ENCODE results near the gene IGF1R.

Gene IGF1R

GRCh38 chr15:98951493-98952320 is 303.4 kb downstream of the IGF1R start:
- H3K4me2 ChIP-seq (ENCODE audit: low read depth, low read length, poor library complexity, severe bottlenecking): no peak overlapping the region
- no peak overlapping the region for H2AFZ ChIP-seq (ENCODE audit: low read depth, low read length, severe bottlenecking)
- no peaks in the 10 kb centered on the region for H3K27me3 ChIP-seq (ENCODE audit: low read length)
- no peak overlapping the region for H3K9ac ChIP-seq (ENCODE audit: low read length)
- no peaks in the 10 kb centered on the region for H3K79me2 ChIP-seq (ENCODE audit: insufficient read depth, low read length)
- H3K9me2 ChIP-seq (replicated peaks; ENCODE audit: insufficient read depth, low read length): no peaks in the 10 kb centered on the region
- no peaks in the 10 kb centered on the region for H4K20me1 ChIP-seq (ENCODE audit: low read depth, low read length)
- TF ChIP-seq EZH2phosphoT487 (conservative IDR thresholded peaks at IDR 0.05; ENCODE audit: low read length): no peak
- TF ChIP-seq, protein P1, sequence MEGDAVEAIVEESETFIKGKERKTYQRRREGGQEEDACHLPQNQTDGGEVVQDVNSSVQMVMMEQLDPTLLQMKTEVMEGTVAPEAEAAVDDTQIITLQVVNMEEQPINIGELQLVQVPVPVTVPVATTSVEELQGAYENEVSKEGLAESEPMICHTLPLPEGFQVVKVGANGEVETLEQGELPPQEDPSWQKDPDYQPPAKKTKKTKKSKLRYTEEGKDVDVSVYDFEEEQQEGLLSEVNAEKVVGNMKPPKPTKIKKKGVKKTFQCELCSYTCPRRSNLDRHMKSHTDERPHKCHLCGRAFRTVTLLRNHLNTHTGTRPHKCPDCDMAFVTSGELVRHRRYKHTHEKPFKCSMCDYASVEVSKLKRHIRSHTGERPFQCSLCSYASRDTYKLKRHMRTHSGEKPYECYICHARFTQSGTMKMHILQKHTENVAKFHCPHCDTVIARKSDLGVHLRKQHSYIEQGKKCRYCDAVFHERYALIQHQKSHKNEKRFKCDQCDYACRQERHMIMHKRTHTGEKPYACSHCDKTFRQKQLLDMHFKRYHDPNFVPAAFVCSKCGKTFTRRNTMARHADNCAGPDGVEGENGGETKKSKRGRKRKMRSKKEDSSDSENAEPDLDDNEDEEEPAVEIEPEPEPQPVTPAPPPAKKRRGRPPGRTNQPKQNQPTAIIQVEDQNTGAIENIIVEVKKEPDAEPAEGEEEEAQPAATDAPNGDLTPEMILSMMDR (IDR thresholded peaks at IDR 0.05; ENCODE audit: insufficient read depth, low read length, poor library complexity, severe bottlenecking): no peak
- no peaks in the 10 kb centered on the region for H3F3A ChIP-seq (ENCODE audit: insufficient read depth)
- H3K27ac ChIP-seq (ENCODE audit: low read depth, low read length): no peak overlapping the region
- H3K9me3 ChIP-seq (ENCODE audit: insufficient read depth, low read length): no peaks in the 10 kb centered on the region
- no peak overlapping the region for H3K4me3 ChIP-seq (ENCODE audit: insufficient read depth, low read length, poor library complexity, severe bottlenecking)
- no peaks in the 10 kb centered on the region for H3K36me3 ChIP-seq (ENCODE audit: low read length)

GRCh38 chr15:98952381-98952803 is 304.1 kb downstream of the IGF1R start:
- no peaks in the 10 kb centered on the region for H3F3A ChIP-seq (ENCODE audit: insufficient read depth)
- no peaks in the 10 kb centered on the region for H3K36me3 ChIP-seq (ENCODE audit: low read length)

GRCh38 chr15:98953000-98953787 is 304.9 kb downstream of the IGF1R start:
- no peak overlapping the region for H3K4me3 ChIP-seq (ENCODE audit: insufficient read depth, low read length, poor library complexity, severe bottlenecking)
- H3K9me2 ChIP-seq (replicated peaks; ENCODE audit: insufficient read depth, low read length): no peaks in the 10 kb centered on the region
- H3K4me2 ChIP-seq (ENCODE audit: low read depth, low read length, poor library complexity, severe bottlenecking): no peak overlapping the region
- H3K79me2 ChIP-seq (ENCODE audit: insufficient read depth, low read length): no peaks in the 10 kb centered on the region
- no peaks in the 10 kb centered on the region for H3K36me3 ChIP-seq (ENCODE audit: low read length)
- H3K27me3 ChIP-seq (ENCODE audit: low read length): no peaks in the 10 kb centered on the region
- H3F3A ChIP-seq (ENCODE audit: insufficient read depth): no peaks in the 10 kb centered on the region
- H3K27ac ChIP-seq (ENCODE audit: low read depth, low read length): no peak overlapping the region
- no peak for TF ChIP-seq EZH2phosphoT487 (conservative IDR thresholded peaks at IDR 0.05; ENCODE audit: low read length)
- TF ChIP-seq, protein P1 (IDR thresholded peaks at IDR 0.05; ENCODE audit: insufficient read depth, low read length, poor library complexity, severe bottlenecking): no peak
- no peaks in the 10 kb centered on the region for H3K9me3 ChIP-seq (ENCODE audit: insufficient read depth, low read length)
- H3K9ac ChIP-seq (ENCODE audit: low read length): no peak overlapping the region
- no peaks in the 10 kb centered on the region for H4K20me1 ChIP-seq (ENCODE audit: low read depth, low read length)
- no peak overlapping the region for H2AFZ ChIP-seq (ENCODE audit: low read depth, low read length, severe bottlenecking)

More at GRCh38 chr15:98952381-98952803, 304.1 kb downstream of the IGF1R start:
- H3K79me2 ChIP-seq (ENCODE audit: insufficient read depth, low read length): no peaks in the 10 kb centered on the region
- H3K27me3 ChIP-seq (ENCODE audit: low read length): no peaks in the 10 kb centered on the region
- no peak overlapping the region for H3K4me3 ChIP-seq (ENCODE audit: insufficient read depth, low read length, poor library complexity, severe bottlenecking)
- H3K9me3 ChIP-seq (ENCODE audit: insufficient read depth, low read length): no peaks in the 10 kb centered on the region
- no peak overlapping the region for H3K4me2 ChIP-seq (ENCODE audit: low read depth, low read length, poor library complexity, severe bottlenecking)
- no peaks in the 10 kb centered on the region for H4K20me1 ChIP-seq (ENCODE audit: low read depth, low read length)
- no peaks in the 10 kb centered on the region for H3K9me2 ChIP-seq (replicated peaks; ENCODE audit: insufficient read depth, low read length)
- no peak overlapping the region for H3K27ac ChIP-seq (ENCODE audit: low read depth, low read length)
- TF ChIP-seq, protein P1 (IDR thresholded peaks at IDR 0.05; ENCODE audit: insufficient read depth, low read length, poor library complexity, severe bottlenecking): no peak
- TF ChIP-seq EZH2phosphoT487 (conservative IDR thresholded peaks at IDR 0.05; ENCODE audit: low read length): no peak
- no peak overlapping the region for H2AFZ ChIP-seq (ENCODE audit: low read depth, low read length, severe bottlenecking)
- no peak overlapping the region for H3K9ac ChIP-seq (ENCODE audit: low read length)
